HEK293 (cell line): ENCODE measurements around the gene ZNF334.

Experiments used
- CTCF ChIA-PET: fragments of 350-600 bp; formaldehyde crosslinking; extraction: SDS; loops from one replicate; lab custom pipeline; 2021; ENCODE audit warnings: antibody characterized with exemption; lab: Yijun Ruan, JAX
- POLR2A ChIA-PET: fragments of 300-600 bp; formaldehyde crosslinking; extraction: SDS; loops from one replicate; lab custom pipeline; 2020; ENCODE audit warnings: antibody characterized with exemption, inconsistent platforms; lab: Yijun Ruan, JAX
- H3K27ac ChIP-seq: fragments of 200-500 bp; sonication (Bioruptor generic); 2 replicates; pipeline ENCODE4 v1.5.1; 2014; ENCODE audit warnings: low read depth, low read length, control low read depth, inconsistent platforms; ENCODE audit errors: extremely low read depth
- H3K36me3 ChIP-seq, 2 experiments: fragments of 200-500 bp in 1 of 2; sonication (Bioruptor generic) in 1 of 2; 1 replicate in 1 of 2; 2 replicates in 1 of 2; pipeline ENCODE4 v1.5.1; 2014 to 2017; ENCODE audit warnings: inconsistent platforms in 2 of 2, low read length in 2 of 2; ENCODE audit not compliant: control insufficient read depth in 2 of 2, insufficient read depth in 1 of 2
- H3K4me1 ChIP-seq: fragments of 200-500 bp; sonication (Bioruptor generic); 2 replicates; pipeline ENCODE4 v1.5.1; 2014; ENCODE audit warnings: mild to moderate bottlenecking, low read length, inconsistent platforms; ENCODE audit not compliant: control insufficient read depth, insufficient read depth
- H3K4me3 ChIP-seq: 2 replicates; pipeline ENCODE4 v1.5.1; 2011; ENCODE audit warnings: low read depth, mild to moderate bottlenecking, control low read depth, low read length, moderate library complexity
- H3K9me3 ChIP-seq: fragments of 200-500 bp; sonication (Bioruptor generic); 2 replicates; pipeline ENCODE4 v1.5.1; 2014; ENCODE audit warnings: low read depth, low read length, inconsistent platforms; ENCODE audit not compliant: control insufficient read depth, insufficient read depth
- BCL11A ChIP-seq: fragments of 450-650 bp; formaldehyde crosslinking; IDR thresholded peaks from 2 replicates; pipeline ENCODE4 v1.5.1; 2016; ENCODE audit warnings: low read depth, missing biosample characterization, missing genetic modification characterization
- EGR2 ChIP-seq: fragments of 450-650 bp; formaldehyde crosslinking; IDR thresholded peaks from 2 replicates; pipeline ENCODE4 v1.5.1; 2016; ENCODE audit warnings: low read depth, missing biosample characterization, missing genetic modification characterization
- GLIS2 ChIP-seq: fragments of 450-650 bp; formaldehyde crosslinking; IDR thresholded peaks from 2 replicates; pipeline ENCODE4 v1.5.1; 2016; ENCODE audit warnings: missing biosample characterization, missing genetic modification characterization
- HOXA7 ChIP-seq: sonication (generic); formaldehyde crosslinking; IDR thresholded peaks from 2 replicates; pipeline ENCODE4 v1.8.1; 2022; ENCODE audit warnings: missing genetic modification reagents, borderline replicate concordance
- HOXC10 ChIP-seq: sonication (generic); formaldehyde crosslinking; IDR thresholded peaks from 2 replicates; pipeline ENCODE4 v1.8.1; 2023; ENCODE audit warnings: mild to moderate bottlenecking, missing genetic modification reagents
- KLF8 ChIP-seq: fragments of 450-650 bp; formaldehyde crosslinking; IDR thresholded peaks from 2 replicates; pipeline ENCODE4 v1.5.1; 2016; ENCODE audit warnings: missing biosample characterization, missing genetic modification characterization
- SP3 ChIP-seq: fragments of 450-650 bp; formaldehyde crosslinking; IDR thresholded peaks from 2 replicates; pipeline ENCODE4 v1.5.1; 2016; ENCODE audit warnings: missing biosample characterization, missing genetic modification characterization
- ZBTB17 ChIP-seq: fragments of 450-650 bp; formaldehyde crosslinking; IDR thresholded peaks from 2 replicates; pipeline ENCODE4 v1.5.1; 2016; ENCODE audit warnings: missing biosample characterization, missing genetic modification characterization
- ZBTB48 ChIP-seq: fragments of 450-650 bp; formaldehyde crosslinking; IDR thresholded peaks from 2 replicates; pipeline ENCODE4 v1.5.1; 2016; ENCODE audit warnings: missing biosample characterization, missing genetic modification characterization
- ZFHX2 ChIP-seq: fragments of 450-650 bp; formaldehyde crosslinking; conservative IDR thresholded peaks from 2 replicates; pipeline ENCODE4 v1.5.1; 2016; ENCODE audit warnings: missing biosample characterization, missing genetic modification characterization
- ZNF214 ChIP-seq: fragments of 450-650 bp; formaldehyde crosslinking; IDR thresholded peaks from 2 replicates; pipeline ENCODE4 v1.5.1; 2017; ENCODE audit warnings: missing biosample characterization, mild to moderate bottlenecking, missing genetic modification characterization, borderline replicate concordance
- ZNF354C ChIP-seq: fragments of 450-650 bp; formaldehyde crosslinking; IDR thresholded peaks from 2 replicates; pipeline ENCODE4 v1.5.1; 2016; ENCODE audit warnings: missing biosample characterization, missing genetic modification characterization, low read depth, borderline replicate concordance
- ZNF394 ChIP-seq: fragments of 450-650 bp; formaldehyde crosslinking; IDR thresholded peaks from 2 replicates; pipeline ENCODE4 v1.5.1; 2016; ENCODE audit warnings: missing biosample characterization, missing genetic modification characterization, mild to moderate bottlenecking, moderate library complexity, borderline replicate concordance
- ZNF433 ChIP-seq: fragments of 450-650 bp; formaldehyde crosslinking; IDR thresholded peaks from 2 replicates; pipeline ENCODE4 v1.5.1; 2016; ENCODE audit warnings: missing biosample characterization, missing genetic modification characterization, low read depth
- ZNF548 ChIP-seq: fragments of 450-650 bp; formaldehyde crosslinking; IDR thresholded peaks from 2 replicates; pipeline ENCODE4 v1.5.1; 2016; ENCODE audit warnings: missing biosample characterization, missing genetic modification characterization
- ZNF621 ChIP-seq: fragments of 450-650 bp; formaldehyde crosslinking; IDR thresholded peaks from 2 replicates; pipeline ENCODE4 v1.5.1; 2017; ENCODE audit warnings: missing biosample characterization, missing genetic modification characterization
- ZNF776 ChIP-seq: fragments of 450-650 bp; formaldehyde crosslinking; IDR thresholded peaks from 2 replicates; pipeline ENCODE4 v1.5.0; 2017; ENCODE audit warnings: missing biosample characterization, missing genetic modification characterization, borderline replicate concordance
- ZNF830 ChIP-seq: fragments of 450-650 bp; IDR thresholded peaks from 2 replicates; pipeline ENCODE4 v1.5.0; 2018; ENCODE audit warnings: missing biosample characterization, missing genetic modification characterization, low read depth, mild to moderate bottlenecking, moderate library complexity
- ZSCAN23 ChIP-seq: fragments of 450-650 bp; formaldehyde crosslinking; IDR thresholded peaks from 2 replicates; pipeline ENCODE4 v1.5.1; 2016; ENCODE audit warnings: missing biosample characterization, missing genetic modification characterization
- TF ChIP-seq, protein P1 (sequence below): fragments of 450-650 bp; formaldehyde crosslinking; IDR thresholded peaks from 2 replicates; pipeline ENCODE4 v1.5.1; 2016; ENCODE audit warnings: missing biosample characterization, missing genetic modification characterization

The ZNF334 gene

DNA sequence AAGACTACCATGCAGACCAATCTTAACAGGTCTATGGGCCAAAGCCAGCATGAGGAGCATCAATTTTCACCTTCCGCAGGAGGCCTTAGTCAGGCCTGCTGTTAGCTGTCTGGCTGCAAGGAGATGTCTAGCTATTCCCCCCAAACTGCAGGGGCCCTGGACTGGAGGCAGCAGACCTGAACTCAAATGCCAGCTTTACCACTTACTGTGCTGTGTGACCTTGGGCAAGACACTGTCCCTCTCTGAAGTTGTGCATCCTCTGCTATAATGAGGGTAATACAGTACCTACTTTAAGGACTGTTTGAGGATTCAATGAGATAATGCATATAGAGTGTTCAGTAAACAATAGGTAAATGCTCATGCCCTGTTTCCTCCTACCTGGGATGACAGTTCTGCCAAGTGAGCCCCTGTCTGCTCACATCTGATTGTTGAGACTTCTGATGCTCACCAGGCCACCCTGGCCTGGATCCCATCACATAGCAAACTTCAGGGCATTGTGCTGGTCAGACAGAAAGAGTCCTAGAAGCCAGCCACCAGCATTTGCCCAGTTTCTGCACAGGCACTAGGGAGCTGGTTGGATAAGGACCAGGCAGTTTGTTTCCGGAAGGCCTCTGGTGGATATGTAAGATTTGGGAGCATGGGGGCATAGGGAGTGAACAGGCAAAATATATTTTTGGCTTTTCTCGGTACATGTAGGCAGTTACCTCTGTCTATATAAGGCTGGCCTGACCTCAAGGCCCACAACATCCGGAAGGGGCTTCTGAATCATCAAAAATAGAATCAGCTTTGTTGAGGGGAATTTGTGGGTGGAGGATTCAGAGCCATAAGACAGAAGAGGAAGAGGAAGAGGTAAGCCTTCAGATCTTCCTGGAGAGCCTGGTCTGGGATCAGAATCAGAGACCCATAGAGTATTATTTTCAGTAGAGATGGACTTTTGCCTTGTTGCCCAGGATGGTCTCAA is 39.4 kb upstream of the ZNF334 start:
- ChIA-PET POLR2A (no interaction called here), CTCF (interaction anchor here (1.4 to 2.3 kb wide), 2 partner anchors 9 to 128 kb away, joined by 5 to 10 read pairs; no protein-coding TSS in a partner anchor)
- no peaks in the 10 kb centered on the region for H3K9me3 ChIP-seq
- no peak overlapping the region for H3K27ac ChIP-seq
- no peak overlapping the region for H3K4me3 ChIP-seq
- no peaks in the 10 kb centered on the region for H3K4me1 ChIP-seq
- H3K36me3 ChIP-seq, result no peaks in the 10 kb centered on the region
- TF ChIP-seq, protein P1, sequence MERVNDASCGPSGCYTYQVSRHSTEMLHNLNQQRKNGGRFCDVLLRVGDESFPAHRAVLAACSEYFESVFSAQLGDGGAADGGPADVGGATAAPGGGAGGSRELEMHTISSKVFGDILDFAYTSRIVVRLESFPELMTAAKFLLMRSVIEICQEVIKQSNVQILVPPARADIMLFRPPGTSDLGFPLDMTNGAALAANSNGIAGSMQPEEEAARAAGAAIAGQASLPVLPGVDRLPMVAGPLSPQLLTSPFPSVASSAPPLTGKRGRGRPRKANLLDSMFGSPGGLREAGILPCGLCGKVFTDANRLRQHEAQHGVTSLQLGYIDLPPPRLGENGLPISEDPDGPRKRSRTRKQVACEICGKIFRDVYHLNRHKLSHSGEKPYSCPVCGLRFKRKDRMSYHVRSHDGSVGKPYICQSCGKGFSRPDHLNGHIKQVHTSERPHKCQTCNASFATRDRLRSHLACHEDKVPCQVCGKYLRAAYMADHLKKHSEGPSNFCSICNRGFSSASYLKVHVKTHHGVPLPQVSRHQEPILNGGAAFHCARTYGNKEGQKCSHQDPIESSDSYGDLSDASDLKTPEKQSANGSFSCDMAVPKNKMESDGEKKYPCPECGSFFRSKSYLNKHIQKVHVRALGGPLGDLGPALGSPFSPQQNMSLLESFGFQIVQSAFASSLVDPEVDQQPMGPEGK (tag by site-specific recombination), result no peak
- TF ChIP-seq ZNF548 (tag by site-specific recombination) (no peak), SP3 (no peak), ZNF830 (tag by site-specific recombination) (no peak), KLF8 (tag by site-specific recombination) (no peak), ZBTB17 (tag by site-specific recombination) (no peak), ZNF776 (no peak)

DNA sequence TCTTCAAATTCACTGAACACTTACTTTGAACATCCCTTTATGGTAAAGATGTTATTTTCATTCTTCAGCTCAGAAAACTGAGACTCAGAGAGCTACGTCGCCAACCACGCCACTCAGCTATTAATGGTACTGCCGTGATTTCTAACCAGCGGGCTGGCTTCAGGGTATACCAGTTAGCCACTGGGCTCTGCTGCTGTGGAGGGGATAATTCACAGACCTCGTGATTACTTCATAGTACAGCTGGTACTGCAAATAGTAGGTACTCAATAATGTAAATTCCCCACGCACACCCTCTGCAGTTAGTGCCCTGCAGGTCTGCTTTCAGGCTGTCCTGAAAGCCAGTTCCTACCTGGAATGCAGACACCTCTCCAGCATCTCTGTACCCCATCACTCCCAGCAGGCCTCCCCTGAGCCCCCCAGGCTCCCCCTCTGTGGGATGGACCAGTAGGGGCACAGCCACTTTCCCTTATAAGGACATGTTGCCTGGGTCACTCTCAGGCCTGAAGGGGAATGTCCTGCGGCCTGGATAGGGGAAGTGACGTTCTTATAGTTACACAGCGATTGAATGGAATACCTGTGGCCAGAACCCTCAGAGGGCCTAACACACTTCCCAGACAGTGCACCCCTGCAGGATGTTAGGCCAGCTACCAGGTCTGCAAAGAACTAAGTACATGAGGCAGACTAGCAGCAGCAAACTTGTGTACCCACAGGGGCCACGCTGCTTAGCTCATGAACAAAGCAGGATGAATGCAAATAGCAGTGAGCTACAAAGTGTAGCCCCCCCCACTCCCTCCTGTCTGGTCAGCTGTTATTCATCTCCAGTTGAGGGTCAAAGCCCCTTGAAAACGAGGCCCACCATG is 38.4 kb upstream of the ZNF334 start:
- Histone ChIP-seq H3K4me3 (no peak overlapping the region), H3K27ac (no peak overlapping the region), H3K36me3 (no peaks in the 10 kb centered on the region), H3K4me1 (no peaks in the 10 kb centered on the region), H3K9me3 (no peaks in the 10 kb centered on the region)
- POLR2A ChIA-PET, result no interaction called here
- CTCF ChIA-PET, result interaction anchor here (0.6 to 2.7 kb wide), 3 partner anchors 9 to 129 kb away, joined by 4 to 16 read pairs (median 5); no protein-coding TSS in a partner anchor
- TF ChIP-seq GLIS2 (tag by site-specific recombination) (no peak), ZNF433 (tag by site-specific recombination) (no peak), ZNF354C (no peak), HOXC10 (CRISPR knock-in tag) (no peak), HOXA7 (no peak), ZBTB48 (no peak), ZNF394 (tag by site-specific recombination) (no peak), BCL11A (tag by site-specific recombination) (no peak), ZSCAN23 (tag by site-specific recombination) (no peak), ZNF621 (tag by site-specific recombination) (no peak)

DNA sequence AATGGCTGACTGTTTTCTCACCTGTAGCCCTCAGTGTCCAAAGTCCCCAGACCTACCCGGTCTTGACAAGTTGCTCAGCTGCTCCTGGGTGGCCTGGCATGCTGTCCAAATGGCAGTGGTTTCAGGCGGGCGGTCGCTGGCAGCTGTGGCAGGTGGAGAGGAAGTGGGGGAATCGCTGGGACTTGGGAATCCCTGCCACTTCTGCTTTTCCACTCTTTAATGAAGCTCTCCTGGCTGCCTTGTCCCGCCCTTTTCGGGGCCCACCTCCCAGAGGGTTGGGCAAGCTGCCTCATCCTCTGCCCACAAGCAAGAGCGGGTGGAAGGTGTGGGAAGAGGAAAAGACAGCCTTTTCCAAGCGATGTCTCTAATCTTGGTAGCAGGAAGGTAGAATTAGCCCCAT is 37.1 kb upstream of the ZNF334 start, which contains the start of gene OCSTAMP:
Gene OCSTAMP (minus strand): TSS at position 194 of the 400 bp plus-strand sequence. CDS start 94 bp downstream, at position 100.
- ChIA-PET POLR2A (no interaction called here), CTCF (interaction anchor here (1.1 to 2.7 kb wide), 3 partner anchors 11 to 17 kb away, joined by 3 to 16 read pairs (median 4); no protein-coding TSS in a partner anchor)
- 0 out of 2 replicates have a peak, but pooled peaks have one; percentile 13 for TF ChIP-seq EGR2 (tag by site-specific recombination)
- peak; percentile 30; the same call in 1 of the 2 replicates for TF ChIP-seq ZFHX2
- TF ChIP-seq ZNF214, result no peak
- H3K4me1 ChIP-seq, result no peaks in the 10 kb centered on the region
- no peak within 1 kb of the TSS for H3K4me3 ChIP-seq
- H3K36me3 ChIP-seq, result no peaks in the 10 kb centered on the region
- H3K27ac ChIP-seq, result no peak within 1 kb of the TSS
- no peaks in the 10 kb centered on the region for H3K9me3 ChIP-seq
